Measurements from ENCODE around the gene BRSK1. TPM values are rescaled to one million over a fixed set of nuclear protein-coding genes. Genes with fewer than 3 reads are reported as not detected.

Gene BRSK1
- total and polyA plus RNA-seq, 2 of the 8 experiments (the other 6 are each of a cell fraction or from before 2014, with no cell fraction given) = 27.6 to 32.7 TPM

- TF ChIP-seq GABPA (IDR thresholded peaks at IDR 0.05; ENCODE audit: borderline replicate concordance, insufficient read depth, low read length) = 0 out of 2 replicates have a peak, but pooled peaks have one; percentile 62
- no peak for TF ChIP-seq CBX5 (IDR thresholded peaks at IDR 0.05; ENCODE audit: low read depth, low read length)
- TF ChIP-seq GTF2F1 (IDR thresholded peaks at IDR 0.05; ENCODE audit: borderline replicate concordance, low read depth, low read length) = no peak
- TF ChIP-seq HDAC6 (IDR thresholded peaks at IDR 0.05; ENCODE audit: low read depth, low read length) = no peak
- peak; percentile 44; the same call in 1 of the 2 replicates for TF ChIP-seq CREB1 (IDR thresholded peaks at IDR 0.05)
- no peak; the same call in 1 of the 2 replicates for TF ChIP-seq CHD2 (IDR thresholded peaks at IDR 0.05; ENCODE audit: low read length)
- peak; percentile 94 for TF ChIP-seq TAF1 (IDR thresholded peaks at IDR 0.05; ENCODE audit: low read depth, low read length)
- TF ChIP-seq SP2 (IDR thresholded peaks at IDR 0.05; ENCODE audit: low read length) = no peak
- TF ChIP-seq CBX8 (IDR thresholded peaks at IDR 0.05; ENCODE audit: borderline replicate concordance, low read depth, low read length) = no peak
- peak; percentile 76; the same call in 1 of the 2 replicates for TF ChIP-seq RFX5 (IDR thresholded peaks at IDR 0.05; ENCODE audit: borderline replicate concordance, low read depth, low read length)
- peak; percentile 69 for TF ChIP-seq RBBP5 (IDR thresholded peaks at IDR 0.05; ENCODE audit: borderline replicate concordance, low read depth, low read length)
- TF ChIP-seq KDM4A (IDR thresholded peaks at IDR 0.05; ENCODE audit: low read depth, low read length, severe bottlenecking) = peak; percentile 37
- TF ChIP-seq POLR2AphosphoS5 (IDR thresholded peaks at IDR 0.05; ENCODE audit: low read depth, low read length) = peak; percentile 50; the same call in 1 of the 2 replicates
- TF ChIP-seq EGR1 (IDR thresholded peaks at IDR 0.05; ENCODE audit: borderline replicate concordance, low read depth, low read length) = peak; percentile 68
- no peak for TF ChIP-seq EZH2 (IDR thresholded peaks at IDR 0.05; ENCODE audit: low read depth, low read length, severe bottlenecking)
- no peak for TF ChIP-seq ATF3 (IDR thresholded peaks at IDR 0.05; ENCODE audit: insufficient read depth, low read depth, low read length)
- no peak for TF ChIP-seq TAF7 (optimal IDR thresholded peaks at IDR 0.05; ENCODE audit: borderline replicate concordance, low read depth, low read length)
- TF ChIP-seq KDM1A (IDR thresholded peaks at IDR 0.05; ENCODE audit: borderline replicate concordance, low read length) = peak; percentile 82; the same call in 1 of the 2 replicates
- no peak for TF ChIP-seq EP300 (IDR thresholded peaks at IDR 0.05; ENCODE audit: borderline replicate concordance in 1 of 2, low read depth in 2 of 2, low read length in 2 of 2)
- TF ChIP-seq SUZ12 (IDR thresholded peaks at IDR 0.05; ENCODE audit: low read length) = no peak
- no peak for TF ChIP-seq SIX5 (IDR thresholded peaks at IDR 0.05; ENCODE audit: low read depth, low read length)
- TF ChIP-seq SAP30 (IDR thresholded peaks at IDR 0.05; ENCODE audit: insufficient read depth, insufficient replicate concordance, low read length) = peak; percentile 90
- TF ChIP-seq JUND (IDR thresholded peaks at IDR 0.05; ENCODE audit: low read length) = peak; percentile 14; the same call in 1 of the 2 replicates
- TF ChIP-seq KDM5A (IDR thresholded peaks at IDR 0.05; ENCODE audit: low read length) = no peak
These were observed 24.8 kb upstream of the BRSK1 start, which contains the start of gene PPP6R1 (continued) for GRCh38 chr19:55258828-55259539.
